Chondrocyte (in vitro differentiated cells): ENCODE measurements around the gene TIMM29. TPM values are rescaled to one million over a fixed set of nuclear protein-coding genes. Genes with fewer than 3 reads are reported as not detected.

Experiments
- DNase-seq: peaks from one replicate; pipeline ENCODE4 v3.0.0; 2021; ENCODE audit warnings: mixed read lengths, low spot score
- H3K27ac Mint-ChIP-seq: one replicate; pipeline ENCODE4 v1.8.0; 2021; ENCODE audit warnings: mild to moderate bottlenecking, moderate library complexity, mixed read lengths; ENCODE audit not compliant: unreplicated experiment
- H3K27me3 Mint-ChIP-seq: 2 replicates; pipeline ENCODE4 v1.8.0; 2021; ENCODE audit warnings: low read depth, mixed read lengths
- H3K36me3 Mint-ChIP-seq: 2 replicates; pipeline ENCODE4 v1.8.0; 2021; ENCODE audit warnings: low read depth, mixed read lengths
- H3K4me1 Mint-ChIP-seq: 2 replicates; pipeline ENCODE4 v1.8.0; 2021; ENCODE audit warnings: low read depth, mild to moderate bottlenecking, mixed read lengths
- H3K4me3 Mint-ChIP-seq: one replicate; pipeline ENCODE4 v1.8.0; 2021; ENCODE audit warnings: mild to moderate bottlenecking, moderate library complexity, mixed read lengths; ENCODE audit not compliant: unreplicated experiment
- H3K9me3 Mint-ChIP-seq: 2 replicates; pipeline ENCODE4 v1.8.0; 2021; ENCODE audit warnings: low read depth, mixed read lengths
- CTCF ChIP-seq: fragments of 200-600 bp; sonication (generic); IDR thresholded peaks from 2 replicates; pipeline ENCODE4 v1.5.0; 2021; ENCODE audit warnings: antibody characterized with exemption, mild to moderate bottlenecking, moderate library complexity
- total RNA-seq: library from RNA; stranded (reverse); gene quantifications from 3 replicates; pipeline ENCODE4 v1.2.1, GENCODE V29; 2021

The TIMM29 gene
- total RNA-seq, 1 donor from 2014 or later = 24.2 TPM

- H3K9me3 Mint-ChIP-seq = no peaks in the 10 kb centered on the region
- peak overlapping the region; percentile 87 for H3K4me3 Mint-ChIP-seq
- H3K27ac Mint-ChIP-seq = peak overlapping the region; percentile 65
- peaks cover 41% of the 10 kb centered on the region for H3K4me1 Mint-ChIP-seq
- no peaks in the 10 kb centered on the region for H3K27me3 Mint-ChIP-seq
- DNase-seq = no peak
- no peaks in the 10 kb centered on the region for H3K36me3 Mint-ChIP-seq
- TF ChIP-seq CTCF = no peak
These were observed 34.3 kb downstream of the TIMM29 start for GRCh38 chr19:10962863-10963262.

- TF ChIP-seq CTCF = no peak
- H3K36me3 Mint-ChIP-seq = no peaks in the 10 kb centered on the region
- no peaks in the 10 kb centered on the region for H3K9me3 Mint-ChIP-seq
- no peak for DNase-seq
- H3K4me1 Mint-ChIP-seq = peaks cover 50% of the 10 kb centered on the region
- no peak overlapping the region for H3K4me3 Mint-ChIP-seq
- H3K27ac Mint-ChIP-seq = no peak overlapping the region
- H3K27me3 Mint-ChIP-seq = no peaks in the 10 kb centered on the region
These were observed 35.3 kb downstream of the TIMM29 start for GRCh38 chr19:10963865-10964264.

GRCh38 chr19:10964903-10965302 is 36.3 kb downstream of the TIMM29 start:
- H3K27me3 Mint-ChIP-seq = no peaks in the 10 kb centered on the region
- H3K4me3 Mint-ChIP-seq = no peak overlapping the region
- H3K4me1 Mint-ChIP-seq = peaks cover 51% of the 10 kb centered on the region
- no peak overlapping the region for H3K27ac Mint-ChIP-seq
- TF ChIP-seq CTCF = peak; percentile 30
- no peak for DNase-seq
- no peaks in the 10 kb centered on the region for H3K36me3 Mint-ChIP-seq
- no peaks in the 10 kb centered on the region for H3K9me3 Mint-ChIP-seq

- Mint-ChIP-seq H3K4me1 (peaks cover 48% of the 10 kb centered on the region), H3K36me3 (no peaks in the 10 kb centered on the region), H3K9me3 (no peaks in the 10 kb centered on the region), H3K27ac (no peak overlapping the region), H3K4me3 (no peak overlapping the region), H3K27me3 (no peaks in the 10 kb centered on the region)
- no peak for TF ChIP-seq CTCF
- no peak for DNase-seq
These were observed 36.8 kb downstream of the TIMM29 start for GRCh38 chr19:10965398-10965797.

GRCh38 chr19:10966809-10967208 is 38.2 kb downstream of the TIMM29 start:
- no peak for TF ChIP-seq CTCF
- Mint-ChIP-seq H3K4me1 (peaks cover 46% of the 10 kb centered on the region), H3K4me3 (no peak overlapping the region), H3K9me3 (no peaks in the 10 kb centered on the region), H3K27me3 (no peaks in the 10 kb centered on the region), H3K27ac (no peak overlapping the region), H3K36me3 (no peaks in the 10 kb centered on the region)
- DNase-seq = no peak
